Measurements from ENCODE around the gene FNDC7.

The FNDC7 gene

DNA sequence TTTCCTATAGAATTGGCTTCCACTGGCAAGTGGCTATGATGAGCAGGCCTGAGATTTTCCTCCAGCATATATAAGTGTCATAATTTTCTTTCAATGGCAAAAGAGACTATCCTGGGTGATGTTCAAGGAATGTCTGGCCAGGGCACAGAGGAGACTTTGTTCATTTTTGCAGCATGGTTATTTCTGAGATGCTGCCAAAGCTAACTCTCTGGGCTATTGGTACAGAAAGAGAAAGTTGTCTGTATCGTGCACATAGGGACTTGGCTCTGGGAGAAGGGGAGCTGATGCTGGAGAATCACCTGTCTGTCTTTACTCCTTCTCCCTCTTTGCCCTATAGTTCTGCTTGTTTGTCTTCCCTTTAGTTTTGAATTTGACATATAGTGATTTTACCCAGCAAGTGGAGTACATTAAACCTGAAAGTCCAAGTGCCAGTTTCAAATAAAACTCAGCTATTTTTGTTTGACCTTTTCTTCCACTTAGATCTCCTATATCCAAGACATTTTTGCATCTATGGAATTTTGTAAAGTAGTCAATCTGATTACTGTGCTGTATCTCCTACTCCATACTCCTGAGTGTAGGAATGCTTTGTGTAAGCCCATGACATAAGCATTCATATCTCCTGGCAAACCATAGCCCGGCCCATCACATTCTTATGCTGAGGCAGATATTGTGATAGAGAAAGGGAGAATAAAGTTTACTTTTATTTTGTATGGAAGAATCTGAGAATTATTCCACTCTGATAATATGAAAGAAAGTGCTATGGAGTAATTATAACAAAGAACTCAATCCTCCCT is 3.9 kb downstream of the FNDC7 start:
- Histone ChIP-seq H3K9me3 (ENCODE audit: insufficient read depth, low read depth, low read length) (no peaks in the 10 kb centered on the region), H3K23ac (ENCODE audit: low read length) (no peak overlapping the region), H3K79me2 (ENCODE audit: control insufficient read depth, insufficient read depth, low read length, poor library complexity) (peaks cover 2% of the 10 kb centered on the region), H3K27me3 (ENCODE audit: insufficient read depth, low read length) (no peaks in the 10 kb centered on the region), H3K79me1 (ENCODE audit: low read length) (peaks cover 4% of the 10 kb centered on the region), H3K14ac (ENCODE audit: low read length) (no peak overlapping the region), H3K27ac (ENCODE audit: low read depth, low read length) (no peak overlapping the region), H2AK5ac (ENCODE audit: low read length) (no peak overlapping the region), H2AFZ (ENCODE audit: insufficient read depth, low read length, poor library complexity) (no peak overlapping the region), H4K91ac (ENCODE audit: low read depth, low read length) (no peak overlapping the region), H2BK120ac (ENCODE audit: insufficient read depth, low read length, poor library complexity) (no peak overlapping the region), H2BK5ac (ENCODE audit: low read depth, low read length, poor library complexity) (no peak overlapping the region), H2BK12ac (ENCODE audit: low read length) (no peak overlapping the region), H3K18ac (ENCODE audit: low read length) (no peak overlapping the region), H4K8ac (ENCODE audit: low read depth, low read length) (no peak overlapping the region), H3K4me3 (ENCODE audit: low read depth, low read length) (no peak overlapping the region), H3K36me3 (ENCODE audit: control insufficient read depth in 1 of 2, insufficient read depth in 2 of 2, low read length in 2 of 2) (no peaks in the 10 kb centered on the region), H3K9ac (ENCODE audit: low read length) (no peak overlapping the region), H3K4me2 (ENCODE audit: low read length) (no peak overlapping the region), H3K4me1 (ENCODE audit: control insufficient read depth in 1 of 2, insufficient read depth in 2 of 2, low read length in 2 of 2) (peaks cover 8 to 9% of the 10 kb centered on the region in 2 experiments), H3K4ac (ENCODE audit: low read depth, low read length) (no peak overlapping the region), H4K12ac (ENCODE audit: low read depth, low read length) (no peak overlapping the region)
- WGBS (ENCODE audit: extremely low coverage, insufficient coverage, insufficient read length) = no CpG with 5 or more reads among the region's 2 CpGs
- peak in 1 of 2 donors; percentile 53 for DNase-seq

DNA sequence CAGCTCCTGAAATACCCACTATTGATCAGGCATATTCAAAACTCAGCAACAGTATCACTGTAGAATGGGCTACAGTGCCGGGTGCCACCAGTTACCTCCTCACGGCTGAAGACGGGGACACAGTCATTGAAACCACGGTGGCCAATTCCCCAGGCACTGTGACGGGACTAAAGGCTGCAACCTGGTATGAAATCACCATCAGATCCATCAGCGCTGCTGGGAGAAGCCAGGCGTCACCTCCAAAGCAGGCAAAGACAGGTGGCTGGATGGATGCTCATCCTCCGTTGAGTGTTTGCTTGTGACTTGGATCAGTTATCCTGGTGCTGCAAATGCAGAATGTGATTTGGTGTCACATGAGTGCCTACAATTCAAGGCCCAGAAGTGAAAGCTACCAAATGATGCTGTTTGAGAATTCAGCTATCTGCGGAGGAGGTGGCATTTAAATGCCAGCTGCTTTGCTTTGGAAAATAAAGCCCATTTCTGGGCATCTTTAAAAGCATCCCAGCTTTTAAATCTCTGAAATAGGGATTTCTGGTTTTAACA is 5.1 kb downstream of the FNDC7 start:
- Histone ChIP-seq H3K18ac (ENCODE audit: low read length) (no peak overlapping the region), H3K4me3 (ENCODE audit: low read depth, low read length) (no peak overlapping the region), H3K9ac (ENCODE audit: low read length) (no peak overlapping the region), H4K91ac (ENCODE audit: low read depth, low read length) (no peak overlapping the region), H4K8ac (ENCODE audit: low read depth, low read length) (no peak overlapping the region), H2AK5ac (ENCODE audit: low read length) (no peak overlapping the region), H3K4me1 (ENCODE audit: control insufficient read depth in 1 of 2, insufficient read depth in 2 of 2, low read length in 2 of 2) (peaks cover 8 to 9% of the 10 kb centered on the region in 2 experiments), H3K79me2 (ENCODE audit: control insufficient read depth, insufficient read depth, low read length, poor library complexity) (peaks cover 2% of the 10 kb centered on the region), H2BK120ac (ENCODE audit: insufficient read depth, low read length, poor library complexity) (no peak overlapping the region), H2BK12ac (ENCODE audit: low read length) (no peak overlapping the region), H3K4me2 (ENCODE audit: low read length) (no peak overlapping the region), H2AFZ (ENCODE audit: insufficient read depth, low read length, poor library complexity) (no peak overlapping the region), H4K12ac (ENCODE audit: low read depth, low read length) (no peak overlapping the region), H3K4ac (ENCODE audit: low read depth, low read length) (no peak overlapping the region), H3K23ac (ENCODE audit: low read length) (no peak overlapping the region), H3K9me3 (ENCODE audit: insufficient read depth, low read depth, low read length) (no peaks in the 10 kb centered on the region), H3K79me1 (ENCODE audit: low read length) (peaks cover 4% of the 10 kb centered on the region), H3K36me3 (ENCODE audit: control insufficient read depth in 1 of 2, insufficient read depth in 2 of 2, low read length in 2 of 2) (no peaks in the 10 kb centered on the region), H3K14ac (ENCODE audit: low read length) (no peak overlapping the region), H3K27ac (ENCODE audit: low read depth, low read length) (no peak overlapping the region), H2BK5ac (ENCODE audit: low read depth, low read length, poor library complexity) (no peak overlapping the region), H3K27me3 (ENCODE audit: insufficient read depth, low read length) (no peaks in the 10 kb centered on the region)
- no CpG with 5 or more reads among the region's 9 CpGs for WGBS (ENCODE audit: extremely low coverage, insufficient coverage, insufficient read length)
- DNase-seq = no peak

DNA sequence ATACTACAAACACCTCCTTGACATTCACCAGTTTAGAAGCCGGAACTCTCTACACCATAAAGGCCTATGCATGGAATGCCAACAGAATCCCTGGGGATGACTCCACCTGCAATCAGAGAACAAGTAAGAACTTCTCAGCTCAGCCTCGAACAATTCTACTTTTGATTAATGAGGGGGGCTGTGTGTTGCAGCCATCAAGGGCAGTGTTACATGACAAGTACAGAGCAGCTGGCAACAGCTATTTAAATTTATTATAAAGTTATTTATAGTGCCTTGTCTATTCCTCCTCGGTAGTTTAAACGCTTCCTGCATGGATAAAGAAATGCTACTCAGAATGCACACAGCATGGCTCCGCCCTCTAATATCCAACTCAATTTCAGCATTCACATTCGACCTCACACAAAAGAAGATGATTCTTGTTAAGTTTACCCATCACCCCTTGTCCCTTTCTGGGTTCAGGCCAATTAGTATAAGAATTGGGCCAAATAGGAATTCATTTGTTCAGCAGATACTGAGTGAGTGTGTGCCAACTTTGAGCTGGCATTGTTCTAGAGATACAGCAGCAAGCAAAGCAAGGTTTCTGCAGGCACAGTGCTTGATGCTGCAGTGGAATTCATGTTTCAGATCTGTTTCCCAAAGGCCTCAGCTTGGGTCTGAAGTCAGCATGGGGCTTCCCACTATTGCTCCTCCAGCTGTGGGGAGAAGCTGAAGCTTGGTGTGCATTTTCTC is 6.4 kb downstream of the FNDC7 start:
- H4K8ac ChIP-seq (ENCODE audit: low read depth, low read length) = no peak overlapping the region
- H3K79me2 ChIP-seq (ENCODE audit: control insufficient read depth, insufficient read depth, low read length, poor library complexity) = peaks cover 2% of the 10 kb centered on the region
- H3K27me3 ChIP-seq (ENCODE audit: insufficient read depth, low read length) = no peaks in the 10 kb centered on the region
- no peak overlapping the region for H3K4me2 ChIP-seq (ENCODE audit: low read length)
- H3K9me3 ChIP-seq (ENCODE audit: insufficient read depth, low read depth, low read length) = no peaks in the 10 kb centered on the region
- WGBS (ENCODE audit: extremely low coverage, insufficient coverage, insufficient read length) = no CpG with 5 or more reads among the region's 6 CpGs
- no peak overlapping the region for H3K4me3 ChIP-seq (ENCODE audit: low read depth, low read length)
- no peak overlapping the region for H2BK12ac ChIP-seq (ENCODE audit: low read length)
- H4K91ac ChIP-seq (ENCODE audit: low read depth, low read length) = no peak overlapping the region
- H3K4me1 ChIP-seq (ENCODE audit: control insufficient read depth in 1 of 2, insufficient read depth in 2 of 2, low read length in 2 of 2) = peaks cover 8 to 9% of the 10 kb centered on the region in 2 experiments
- no peak overlapping the region for H3K9ac ChIP-seq (ENCODE audit: low read length)
- no peak overlapping the region for H2BK120ac ChIP-seq (ENCODE audit: insufficient read depth, low read length, poor library complexity)
- H3K23ac ChIP-seq (ENCODE audit: low read length) = no peak overlapping the region
- no peak overlapping the region for H3K4ac ChIP-seq (ENCODE audit: low read depth, low read length)
- H3K18ac ChIP-seq (ENCODE audit: low read length) = no peak overlapping the region
- no peak overlapping the region for H2BK5ac ChIP-seq (ENCODE audit: low read depth, low read length, poor library complexity)
- no peak overlapping the region for H3K27ac ChIP-seq (ENCODE audit: low read depth, low read length)
- no peak for DNase-seq
- H3K36me3 ChIP-seq (ENCODE audit: control insufficient read depth in 1 of 2, insufficient read depth in 2 of 2, low read length in 2 of 2) = no peaks in the 10 kb centered on the region
- no peak overlapping the region for H2AFZ ChIP-seq (ENCODE audit: insufficient read depth, low read length, poor library complexity)
- no peak overlapping the region for H3K14ac ChIP-seq (ENCODE audit: low read length)
- H4K12ac ChIP-seq (ENCODE audit: low read depth, low read length) = no peak overlapping the region
- peaks cover 4% of the 10 kb centered on the region for H3K79me1 ChIP-seq (ENCODE audit: low read length)
- H2AK5ac ChIP-seq (ENCODE audit: low read length) = no peak overlapping the region

GRCh38 chr1:108719656-108720435 is 7.1 kb downstream of the FNDC7 start:
- Histone ChIP-seq H3K18ac (ENCODE audit: low read length) (no peak overlapping the region), H3K14ac (ENCODE audit: low read length) (no peak overlapping the region), H4K12ac (ENCODE audit: low read depth, low read length) (no peak overlapping the region), H2BK5ac (ENCODE audit: low read depth, low read length, poor library complexity) (no peak overlapping the region), H2AK5ac (ENCODE audit: low read length) (no peak overlapping the region), H3K27me3 (ENCODE audit: insufficient read depth, low read length) (no peaks in the 10 kb centered on the region), H3K79me2 (ENCODE audit: control insufficient read depth, insufficient read depth, low read length, poor library complexity) (peaks cover 2% of the 10 kb centered on the region), H3K4me1 (ENCODE audit: control insufficient read depth in 1 of 2, insufficient read depth in 2 of 2, low read length in 2 of 2) (peaks cover 8 to 9% of the 10 kb centered on the region in 2 experiments), H2BK12ac (ENCODE audit: low read length) (no peak overlapping the region), H3K4ac (ENCODE audit: low read depth, low read length) (no peak overlapping the region), H2AFZ (ENCODE audit: insufficient read depth, low read length, poor library complexity) (no peak overlapping the region), H3K9ac (ENCODE audit: low read length) (no peak overlapping the region), H4K91ac (ENCODE audit: low read depth, low read length) (no peak overlapping the region), H3K23ac (ENCODE audit: low read length) (no peak overlapping the region), H3K4me2 (ENCODE audit: low read length) (no peak overlapping the region), H3K27ac (ENCODE audit: low read depth, low read length) (no peak overlapping the region), H3K4me3 (ENCODE audit: low read depth, low read length) (no peak overlapping the region), H4K8ac (ENCODE audit: low read depth, low read length) (peak overlapping the region; percentile 17), H3K36me3 (ENCODE audit: control insufficient read depth in 1 of 2, insufficient read depth in 2 of 2, low read length in 2 of 2) (no peaks in the 10 kb centered on the region), H3K9me3 (ENCODE audit: insufficient read depth, low read depth, low read length) (no peaks in the 10 kb centered on the region), H2BK120ac (ENCODE audit: insufficient read depth, low read length, poor library complexity) (no peak overlapping the region), H3K79me1 (ENCODE audit: low read length) (peaks cover 4% of the 10 kb centered on the region)
- no CpG with 5 or more reads among the region's 8 CpGs for WGBS (ENCODE audit: extremely low coverage, insufficient coverage, insufficient read length)
- DNase-seq = peak; percentile 65 to 74
